GM23338 (cell line): ENCODE data around the gene SARNP. TPM values are rescaled to one million over a fixed set of nuclear protein-coding genes. Genes with fewer than 3 reads are reported as not detected.

ENCODE experiments used
- ATAC-seq: fragments of 200-7000 bp; cut with Tn5 transposase; 3 replicates; pipeline ENCODE4 v1.9.1; 2020
- DNase-seq: peaks from one replicate; pipeline ENCODE4 v3.0.0-alpha.2; 2015; ENCODE audit warnings: low spot score
- H2AFZ ChIP-seq: fragments of 200-600 bp; sonication (generic); 2 replicates; pipeline ENCODE4 v1.8.0; 2016; ENCODE audit warnings: antibody characterized with exemption, mild to moderate bottlenecking, moderate library complexity
- H3F3A ChIP-seq: fragments of 200-600 bp; sonication (generic); replicated peaks from 2 replicates; pipeline ENCODE4 v1.8.0; 2017; ENCODE audit warnings: antibody characterized with exemption, mixed run types, low read depth
- H3K27ac ChIP-seq: fragments of 200-600 bp; sonication (generic); 2 replicates; pipeline ENCODE4 v1.6.1; 2016; ENCODE audit warnings: low read depth
- H3K27me3 ChIP-seq: fragments of 200-600 bp; sonication (generic); 2 replicates; pipeline ENCODE4 v1.8.0; 2016; ENCODE audit warnings: mild to moderate bottlenecking, mixed run types, moderate library complexity; ENCODE audit not compliant: insufficient read depth
- H3K36me3 ChIP-seq: fragments of 200-600 bp; sonication (generic); 2 replicates; pipeline ENCODE4 v1.8.0; 2016; ENCODE audit warnings: mild to moderate bottlenecking; ENCODE audit not compliant: insufficient read depth
- H3K4me1 ChIP-seq: fragments of 200-600 bp; sonication (generic); 2 replicates; pipeline ENCODE4 v1.8.0; 2016; ENCODE audit warnings: mild to moderate bottlenecking, moderate library complexity; ENCODE audit not compliant: insufficient read depth
- H3K4me2 ChIP-seq: fragments of 200-600 bp; sonication (generic); 2 replicates; pipeline ENCODE4 v1.7.1; 2017; ENCODE audit warnings: mixed run types
- H3K4me3 ChIP-seq: fragments of 200-600 bp; sonication (generic); 2 replicates; pipeline ENCODE4 v1.6.1; 2016; ENCODE audit warnings: mixed run types
- H3K79me2 ChIP-seq: fragments of 200-600 bp; sonication (generic); replicated peaks from 2 replicates; pipeline ENCODE4 v1.8.0; 2017; ENCODE audit warnings: mild to moderate bottlenecking; ENCODE audit not compliant: insufficient read depth
- H3K9me2 ChIP-seq: fragments of 200-600 bp; sonication (generic); 2 replicates; pipeline ENCODE4 v1.8.0; 2017; ENCODE audit not compliant: insufficient read depth
- H4K20me1 ChIP-seq: fragments of 200-600 bp; sonication (generic); replicated peaks from 2 replicates; pipeline ENCODE4 v1.8.0; 2017; ENCODE audit warnings: mild to moderate bottlenecking; ENCODE audit not compliant: insufficient read depth
- H3K27ac Mint-ChIP-seq: 2 replicates; pipeline ENCODE4 v1.8.0; 2020; ENCODE audit warnings: inconsistent platforms, mild to moderate bottlenecking, moderate library complexity, mixed read lengths
- H3K27me3 Mint-ChIP-seq: 3 replicates; pipeline ENCODE4 v1.8.0; 2022; ENCODE audit warnings: low read depth, mild to moderate bottlenecking, moderate library complexity, mixed read lengths, inconsistent platforms; ENCODE audit not compliant: insufficient read depth, poor library complexity
- H3K36me3 Mint-ChIP-seq: 3 replicates; pipeline ENCODE4 v1.8.0; 2021; ENCODE audit warnings: low read depth, mild to moderate bottlenecking, inconsistent platforms, moderate library complexity, mixed read lengths
- H3K4me1 Mint-ChIP-seq: 3 replicates; pipeline ENCODE4 v1.8.0; 2020; ENCODE audit warnings: mild to moderate bottlenecking, inconsistent platforms, mixed read lengths
- H3K4me3 Mint-ChIP-seq: 3 replicates; pipeline ENCODE4 v1.8.0; 2021; ENCODE audit warnings: moderate library complexity, mild to moderate bottlenecking, inconsistent platforms, mixed read lengths
- H3K9me3 Mint-ChIP-seq: 3 replicates; pipeline ENCODE4 v1.8.0; 2020; ENCODE audit warnings: moderate library complexity, mild to moderate bottlenecking, inconsistent platforms, mixed read lengths
- CREB1 ChIP-seq: fragments of 250-450 bp; sonication (Bioruptor Pico); IDR thresholded peaks from 2 replicates; pipeline ENCODE4 v1.5.0; 2020; ENCODE audit warnings: low read depth, mild to moderate bottlenecking, moderate library complexity
- ETS1 ChIP-seq: IDR thresholded peaks from 2 replicates; pipeline ENCODE4 v1.6.1; 2016; ENCODE audit warnings: antibody characterized with exemption
- EZH2 ChIP-seq: fragments of 200-600 bp; sonication (generic); IDR thresholded peaks from one replicate; pipeline ENCODE4 v1.8.0; 2017; ENCODE audit warnings: antibody characterized with exemption, mild to moderate bottlenecking, low read depth; ENCODE audit not compliant: unreplicated experiment
- NANOG ChIP-seq: IDR thresholded peaks from 2 replicates; pipeline ENCODE4 v1.6.1; 2016; ENCODE audit warnings: antibody characterized with exemption, borderline replicate concordance
- POLR2AphosphoS5 ChIP-seq: IDR thresholded peaks from 2 replicates; pipeline ENCODE4 v1.6.1; 2016; ENCODE audit warnings: antibody characterized with exemption, low read depth
- STAT1 ChIP-seq: IDR thresholded peaks from one replicate; pipeline ENCODE4 v1.6.1; 2016; ENCODE audit warnings: antibody characterized with exemption; ENCODE audit not compliant: unreplicated experiment
- ZNF114 ChIP-seq: fragments of 250-450 bp; sonication (Bioruptor Pico); IDR thresholded peaks from 2 replicates; pipeline ENCODE4 v1.5.0; 2020; ENCODE audit warnings: mild to moderate bottlenecking, moderate library complexity
- ZNF331 ChIP-seq: fragments of 250-450 bp; sonication (Bioruptor Pico); IDR thresholded peaks from 2 replicates; pipeline ENCODE4 v1.5.0; 2020; ENCODE audit warnings: low read depth, mild to moderate bottlenecking, moderate library complexity
- polyA plus RNA-seq: library from polyadenylated mRNA; unstranded; fragments of >200 nt; fragmentation: Nextera tagmentation; extraction: Ambion mirVana; gene quantifications from 2 replicates; pipeline ENCODE4 v1.2.1, GENCODE V29; 2016
- total RNA-seq: library from RNA; depleted of rRNA; stranded (reverse); fragments of >200 nt; shearing (Covaris generic); gene quantifications from 2 replicates; pipeline ENCODE4 v1.2.3, GENCODE V29; 2014
- TF ChIP-seq, protein P1 (sequence below): IDR thresholded peaks from one replicate; pipeline ENCODE4 v1.6.1; 2018; ENCODE audit warnings: antibody characterized with exemption; ENCODE audit not compliant: unreplicated experiment
- TF ChIP-seq, protein P2 (sequence below), 2 experiments: fragments of 200-600 bp in 1 of 2; sonication (generic) in 1 of 2; conservative IDR thresholded peaks; 2 replicates each; pipeline versions ENCODE4 v1.5.1 to v1.6.1; 2016 to 2017; ENCODE audit warnings: antibody characterized with exemption in 2 of 2, low read depth in 2 of 2, mild to moderate bottlenecking in 2 of 2, moderate library complexity in 1 of 2

SARNP gene
- total and polyA plus RNA-seq, 2 experiments from 2014 or later = 96.0 to 313 TPM

GRCh38 chr12:55843431-55843830 is 25.9 kb upstream of the SARNP start:
- no peak overlapping the region for H3K27ac Mint-ChIP-seq
- no peak for TF ChIP-seq STAT1
- TF ChIP-seq, protein P1, sequence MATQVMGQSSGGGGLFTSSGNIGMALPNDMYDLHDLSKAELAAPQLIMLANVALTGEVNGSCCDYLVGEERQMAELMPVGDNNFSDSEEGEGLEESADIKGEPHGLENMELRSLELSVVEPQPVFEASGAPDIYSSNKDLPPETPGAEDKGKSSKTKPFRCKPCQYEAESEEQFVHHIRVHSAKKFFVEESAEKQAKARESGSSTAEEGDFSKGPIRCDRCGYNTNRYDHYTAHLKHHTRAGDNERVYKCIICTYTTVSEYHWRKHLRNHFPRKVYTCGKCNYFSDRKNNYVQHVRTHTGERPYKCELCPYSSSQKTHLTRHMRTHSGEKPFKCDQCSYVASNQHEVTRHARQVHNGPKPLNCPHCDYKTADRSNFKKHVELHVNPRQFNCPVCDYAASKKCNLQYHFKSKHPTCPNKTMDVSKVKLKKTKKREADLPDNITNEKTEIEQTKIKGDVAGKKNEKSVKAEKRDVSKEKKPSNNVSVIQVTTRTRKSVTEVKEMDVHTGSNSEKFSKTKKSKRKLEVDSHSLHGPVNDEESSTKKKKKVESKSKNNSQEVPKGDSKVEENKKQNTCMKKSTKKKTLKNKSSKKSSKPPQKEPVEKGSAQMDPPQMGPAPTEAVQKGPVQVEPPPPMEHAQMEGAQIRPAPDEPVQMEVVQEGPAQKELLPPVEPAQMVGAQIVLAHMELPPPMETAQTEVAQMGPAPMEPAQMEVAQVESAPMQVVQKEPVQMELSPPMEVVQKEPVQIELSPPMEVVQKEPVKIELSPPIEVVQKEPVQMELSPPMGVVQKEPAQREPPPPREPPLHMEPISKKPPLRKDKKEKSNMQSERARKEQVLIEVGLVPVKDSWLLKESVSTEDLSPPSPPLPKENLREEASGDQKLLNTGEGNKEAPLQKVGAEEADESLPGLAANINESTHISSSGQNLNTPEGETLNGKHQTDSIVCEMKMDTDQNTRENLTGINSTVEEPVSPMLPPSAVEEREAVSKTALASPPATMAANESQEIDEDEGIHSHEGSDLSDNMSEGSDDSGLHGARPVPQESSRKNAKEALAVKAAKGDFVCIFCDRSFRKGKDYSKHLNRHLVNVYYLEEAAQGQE = no peak
- TF ChIP-seq ZNF331 (CRISPR knock-in tag) = no peak
- no peak for TF ChIP-seq ETS1
- TF ChIP-seq POLR2AphosphoS5 = no peak
- no peak for TF ChIP-seq EZH2
- TF ChIP-seq ZNF114 (CRISPR knock-in tag) = no peak
- no peak for TF ChIP-seq NANOG
- no peak for TF ChIP-seq CREB1 (CRISPR knock-in tag)
- TF ChIP-seq, protein P2, sequence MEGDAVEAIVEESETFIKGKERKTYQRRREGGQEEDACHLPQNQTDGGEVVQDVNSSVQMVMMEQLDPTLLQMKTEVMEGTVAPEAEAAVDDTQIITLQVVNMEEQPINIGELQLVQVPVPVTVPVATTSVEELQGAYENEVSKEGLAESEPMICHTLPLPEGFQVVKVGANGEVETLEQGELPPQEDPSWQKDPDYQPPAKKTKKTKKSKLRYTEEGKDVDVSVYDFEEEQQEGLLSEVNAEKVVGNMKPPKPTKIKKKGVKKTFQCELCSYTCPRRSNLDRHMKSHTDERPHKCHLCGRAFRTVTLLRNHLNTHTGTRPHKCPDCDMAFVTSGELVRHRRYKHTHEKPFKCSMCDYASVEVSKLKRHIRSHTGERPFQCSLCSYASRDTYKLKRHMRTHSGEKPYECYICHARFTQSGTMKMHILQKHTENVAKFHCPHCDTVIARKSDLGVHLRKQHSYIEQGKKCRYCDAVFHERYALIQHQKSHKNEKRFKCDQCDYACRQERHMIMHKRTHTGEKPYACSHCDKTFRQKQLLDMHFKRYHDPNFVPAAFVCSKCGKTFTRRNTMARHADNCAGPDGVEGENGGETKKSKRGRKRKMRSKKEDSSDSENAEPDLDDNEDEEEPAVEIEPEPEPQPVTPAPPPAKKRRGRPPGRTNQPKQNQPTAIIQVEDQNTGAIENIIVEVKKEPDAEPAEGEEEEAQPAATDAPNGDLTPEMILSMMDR (conservative IDR thresholded peaks at IDR 0.05; ENCODE audit: low read depth in 2 of 2) = no peak
- no peak overlapping the region for H3K27ac ChIP-seq
- peaks cover 8% of the 10 kb centered on the region; the same call in 1 of the 2 replicates for H3K4me1 ChIP-seq
- H3K36me3 Mint-ChIP-seq = no peaks in the 10 kb centered on the region; the same call in 2 of the 3 replicates
- H3K4me3 Mint-ChIP-seq = no peak overlapping the region
- H3K27me3 ChIP-seq = no peaks in the 10 kb centered on the region
- no peaks in the 10 kb centered on the region for H3K79me2 ChIP-seq
- peaks cover 30% of the 10 kb centered on the region for H3K4me1 Mint-ChIP-seq
- H3F3A ChIP-seq = 0 out of 2 replicates have a peak, but pooled peaks cover 3% of the 10 kb centered on the region
- ATAC-seq (no peak), DNase-seq (no peak)
- no peak overlapping the region for H3K4me2 ChIP-seq
- H3K27me3 Mint-ChIP-seq = peaks cover 14% of the 10 kb centered on the region
- no peaks in the 10 kb centered on the region for H3K36me3 ChIP-seq
- H2AFZ ChIP-seq = no peak overlapping the region
- no peak overlapping the region for H3K4me3 ChIP-seq
- no peaks in the 10 kb centered on the region for H3K9me3 Mint-ChIP-seq
- no peaks in the 10 kb centered on the region for H4K20me1 ChIP-seq
- peaks cover 4% of the 10 kb centered on the region; the same call in 1 of the 2 replicates for H3K9me2 ChIP-seq
